Common myeloid progenitor, CD34-positive (primary cell): ENCODE results near the gene NPHP4.

Source experiments
- CTCF ChIA-PET: fragments of 350-600 bp; sonication (Branson Sonifier 250); formaldehyde crosslinking; loops from one replicate; lab custom pipeline; 2021; ENCODE audit warnings: antibody characterized with exemption; lab: Charles Lee
- POLR2A ChIA-PET: fragments of 350-600 bp; sonication (Branson Sonifier 250); formaldehyde crosslinking; loops from one replicate; lab custom pipeline; 2021; ENCODE audit warnings: antibody characterized with exemption; lab: Charles Lee
- DNase-seq, 3 donors: peaks; one replicate each; pipeline versions ENCODE4 v3.0.0 to v3.0.0-alpha.2; 2013
- H3K27ac ChIP-seq, 2 experiments: 1 replicate in 1 of 2; 2 replicates in 1 of 2; pipeline ENCODE4 v1.7.0; 2013; ENCODE audit warnings: inconsistent platforms in 2 of 2, low read length in 2 of 2, mild to moderate bottlenecking in 2 of 2, low read depth in 1 of 2, moderate library complexity in 1 of 2; ENCODE audit not compliant: severe bottlenecking in 2 of 2, insufficient read depth in 1 of 2, poor library complexity in 1 of 2
- H3K27me3 ChIP-seq, 5 experiments: replicated peaks in 2 of 5; 1 replicate in 3 of 5; 2 replicates in 2 of 5; pipeline versions ENCODE4 v1.6.1 to v1.7.0; 2013; ENCODE audit warnings: low read length in 4 of 5, mild to moderate bottlenecking in 2 of 5, moderate library complexity in 2 of 5, inconsistent platforms in 1 of 5; ENCODE audit not compliant: insufficient read depth in 5 of 5, control insufficient read depth in 4 of 5
- H3K36me3 ChIP-seq, 4 experiments: 1 replicate in 2 of 4; 2 replicates in 2 of 4; pipeline versions ENCODE4 v1.6.1 to v1.7.0; 2013; ENCODE audit warnings: low read length in 3 of 4, control low read depth in 1 of 4, mild to moderate bottlenecking in 1 of 4; ENCODE audit not compliant: control insufficient read depth in 4 of 4, insufficient read depth in 4 of 4
- H3K4me1 ChIP-seq, 4 experiments: 1 replicate in 3 of 4; 2 replicates in 1 of 4; pipeline versions ENCODE4 v1.6.1 to v1.7.1; 2013; ENCODE audit warnings: low read length in 3 of 4, mild to moderate bottlenecking in 3 of 4, control low read depth in 1 of 4, inconsistent platforms in 1 of 4, moderate library complexity in 1 of 4; ENCODE audit not compliant: control insufficient read depth in 4 of 4, insufficient read depth in 4 of 4; ENCODE audit errors: control extremely low read depth in 1 of 4
- H3K4me3 ChIP-seq, 7 experiments: 1 replicate in 4 of 7; 2 replicates in 3 of 7; pipeline versions ENCODE4 v1.5.1 to v1.7.0; 2013; ENCODE audit warnings: mild to moderate bottlenecking in 7 of 7, low read length in 6 of 7, moderate library complexity in 6 of 7, inconsistent platforms in 2 of 7, low read depth in 2 of 7, control low read depth in 1 of 7; ENCODE audit not compliant: insufficient read depth in 4 of 7, control insufficient read depth in 1 of 7; ENCODE audit errors: extremely low read depth in 1 of 7
- H3K9me3 ChIP-seq, 5 experiments: 1 replicate in 4 of 5; 2 replicates in 1 of 5; pipeline versions ENCODE4 v1.6.1 to v1.7.1; 2013; ENCODE audit warnings: low read length in 4 of 5, mild to moderate bottlenecking in 2 of 5, inconsistent platforms in 1 of 5, low read depth in 1 of 5, moderate library complexity in 1 of 5; ENCODE audit not compliant: control insufficient read depth in 4 of 5, insufficient read depth in 2 of 5; ENCODE audit errors: control extremely low read depth in 1 of 5
- WGBS: methylation state at CpG from one replicate; pipeline ENCODE4 v1.1.5; 2013; ENCODE audit not compliant: insufficient coverage; 5-methylcytosine and 5-hydroxymethylcytosine counted together

The NPHP4 gene

DNA sequence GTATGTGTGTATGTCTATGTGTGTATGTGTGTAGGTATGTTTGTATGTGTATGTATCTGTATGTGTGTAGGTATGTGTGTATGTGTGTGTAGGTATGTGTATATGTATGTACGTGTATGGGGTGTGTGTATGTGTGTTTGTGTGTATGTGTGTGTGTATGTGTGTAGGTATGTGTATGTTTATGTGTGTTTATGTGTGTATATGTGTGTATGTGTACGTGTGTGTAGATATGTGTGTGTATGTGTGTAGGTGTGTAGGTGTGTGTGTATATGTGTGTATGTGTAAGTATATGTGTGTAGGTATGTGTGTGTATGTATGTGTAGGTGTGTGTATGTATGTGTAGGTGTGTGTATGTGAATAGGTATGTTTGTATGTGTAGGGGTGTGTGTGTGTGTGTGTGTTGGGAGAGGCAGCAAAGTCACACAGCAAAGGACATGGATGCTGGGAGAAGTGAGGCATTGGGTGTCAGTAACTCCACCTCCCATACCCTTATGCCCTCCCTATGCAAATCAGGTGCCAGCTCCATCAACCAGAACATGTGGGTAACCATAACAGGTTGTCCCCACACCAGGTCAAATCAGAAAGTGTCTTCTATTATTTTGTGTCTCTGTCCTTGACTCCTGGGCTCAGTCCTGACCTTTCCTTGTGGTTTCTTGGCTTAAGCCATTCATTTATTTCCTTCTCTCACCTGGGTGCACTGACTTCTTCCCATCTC lies 38.5 kb upstream of the NPHP4 start:
- Histone ChIP-seq H3K27me3 (no peaks in the 10 kb centered on the region), H3K27ac (peak overlapping the region in 1 of 2 experiments; percentile 50), H3K4me3 (peak overlapping the region in 1 of 7 experiments; percentile 48), H3K4me1 (peaks cover 9 to 78% (median 74%) of the 10 kb centered on the region in 4 experiments), H3K36me3 (peaks cover 0 to 53% (median 19%) of the 10 kb centered on the region in 4 experiments), H3K9me3 (no peaks in the 10 kb centered on the region)
- ChIA-PET CTCF (no interaction called here), POLR2A (interaction anchor here (0.6 kb wide), 1 partner anchor 46 kb away, joined by 3 read pairs; no protein-coding TSS in a partner anchor)
- peak in 1 of 3 donors; percentile 19 for DNase-seq
- WGBS, result 83% methylated on average over 2 of the region's 2 CpGs

DNA sequence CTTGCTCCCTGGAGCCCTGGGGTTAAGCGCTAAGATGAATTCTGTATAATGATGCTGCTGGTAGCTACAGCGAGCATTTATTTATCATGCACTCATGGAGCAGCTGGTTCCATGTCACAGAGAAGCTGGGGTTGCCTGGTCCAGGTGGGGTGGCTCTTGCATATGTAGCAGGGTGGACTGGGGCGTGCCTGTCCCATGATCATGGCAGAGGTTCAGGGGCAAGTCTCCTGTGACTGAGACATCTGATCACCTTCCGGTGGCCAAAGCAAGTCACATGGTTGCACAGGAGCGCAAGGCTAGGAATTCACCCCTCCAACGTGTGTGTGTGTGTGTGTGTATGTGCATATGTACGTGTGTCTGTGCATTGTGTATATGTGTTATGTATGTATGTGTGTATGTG lies 37.9 kb upstream of the NPHP4 start:
- ChIA-PET POLR2A (interaction anchor here (0.6 kb wide), 1 partner anchor 46 kb away, joined by 3 read pairs; no protein-coding TSS in a partner anchor), CTCF (interaction anchor here (1.0 kb wide), 1 partner anchor 48 kb away, joined by 3 read pairs; no protein-coding TSS in a partner anchor)
- Histone ChIP-seq H3K4me1 (peaks cover 9 to 84% (median 80%) of the 10 kb centered on the region in 4 experiments), H3K27me3 (no peaks in the 10 kb centered on the region), H3K36me3 (peaks cover 0 to 47% (median 17%) of the 10 kb centered on the region in 4 experiments), H3K9me3 (no peaks in the 10 kb centered on the region), H3K27ac (peak overlapping the region; percentile 50 to 93), H3K4me3 (peak overlapping the region in 2 of 7 experiments; percentile 4 to 48)
- peak in 1 of 3 donors; percentile 17 for DNase-seq
- 85% methylated on average over 6 of the region's 7 CpGs for WGBS

DNA sequence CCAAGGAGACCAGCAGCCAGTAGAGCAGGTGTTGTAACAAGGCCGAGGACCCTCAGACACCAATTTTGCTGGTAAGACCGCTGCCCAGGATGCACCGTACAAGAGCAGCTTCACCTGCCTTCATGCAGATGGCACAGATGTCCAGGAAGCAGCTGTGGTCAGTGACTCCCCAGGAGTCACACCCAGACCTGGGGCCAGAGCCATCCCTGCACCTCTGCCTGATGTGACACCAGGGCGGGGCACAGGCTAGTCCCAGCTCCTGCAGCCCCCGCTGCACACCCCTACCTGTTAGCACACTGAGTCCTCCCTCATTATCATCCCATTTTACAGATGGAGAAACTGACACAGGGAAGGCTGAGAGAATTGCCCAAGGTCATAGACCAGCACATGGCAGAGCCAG lies 37.1 kb upstream of the NPHP4 start:
- POLR2A ChIA-PET, result no interaction called here
- peak in 1 of 3 donors; percentile 31 for DNase-seq
- Histone ChIP-seq H3K4me1 (peaks cover 9 to 88% (median 78%) of the 10 kb centered on the region in 4 experiments), H3K9me3 (no peaks in the 10 kb centered on the region), H3K27me3 (no peaks in the 10 kb centered on the region), H3K27ac (peak overlapping the region; percentile 93), H3K36me3 (peaks cover 0 to 39% (median 13%) of the 10 kb centered on the region in 4 experiments), H3K4me3 (peak overlapping the region in 1 of 7 experiments; percentile 3)
- 89% methylated on average over 3 of the region's 5 CpGs for WGBS
- CTCF ChIA-PET, result interaction anchor here (1.0 to 1.1 kb wide), 2 partner anchors 8 to 49 kb away, joined by 3 read pairs; no protein-coding TSS in a partner anchor

DNA sequence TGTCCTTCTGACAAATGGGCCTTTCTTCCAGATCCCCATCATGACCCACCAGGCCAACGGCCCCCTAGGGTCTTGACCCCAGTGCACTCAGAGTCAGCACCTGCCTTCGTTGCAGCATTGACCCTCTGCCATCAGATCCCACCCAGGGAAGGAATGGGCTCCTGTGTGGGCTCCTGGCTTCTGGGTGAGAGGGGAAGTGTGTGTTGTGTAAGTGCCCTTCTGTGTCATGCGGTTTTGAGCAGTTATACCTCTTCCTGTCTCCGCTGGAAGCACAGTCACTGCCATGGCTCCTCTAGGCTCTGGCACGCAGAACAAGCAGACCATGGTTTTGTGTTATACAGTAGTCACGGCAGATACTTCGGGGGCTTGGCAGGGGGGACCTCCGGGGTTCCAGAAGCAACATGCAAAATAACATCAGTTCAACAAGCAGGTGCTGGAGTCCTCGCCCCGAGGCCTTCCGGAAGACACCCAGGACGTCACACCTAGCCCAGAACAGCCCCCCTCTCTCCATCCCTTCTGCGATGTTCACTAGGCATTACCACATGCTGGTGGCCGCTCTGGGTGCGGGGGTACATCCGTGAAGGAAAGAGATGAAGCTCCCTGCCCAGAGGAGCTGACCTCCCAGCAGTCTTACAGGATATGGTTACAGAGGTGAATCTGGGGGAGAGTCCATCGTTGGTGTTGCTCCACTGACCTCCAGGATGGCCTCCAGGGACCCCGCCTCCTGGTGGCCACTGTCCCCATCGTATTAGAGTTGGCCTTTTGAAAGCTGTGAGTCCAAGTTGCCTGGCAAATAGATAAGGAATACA lies 36.0 kb upstream of the NPHP4 start:
- Histone ChIP-seq H3K9me3 (no peaks in the 10 kb centered on the region), H3K36me3 (peaks cover 0 to 28% (median 6%) of the 10 kb centered on the region in 4 experiments), H3K27me3 (no peaks in the 10 kb centered on the region), H3K4me1 (peaks cover 9 to 81% (median 71%) of the 10 kb centered on the region in 4 experiments), H3K4me3 (peak overlapping the region in 6 of 7 experiments; percentile 44 to 90 (median 68)), H3K27ac (peak overlapping the region; percentile 93)
- DNase-seq, result peak; percentile 89 to 98 (median 97)
- POLR2A ChIA-PET, result no interaction called here
- CTCF ChIA-PET, result interaction anchor here (0.6 to 1.3 kb wide), 4 partner anchors 9 to 53 kb away, joined by 3 to 5 read pairs (median 3); partner anchors contain the start of gene NPHP4
- WGBS, result 11% methylated on average over 15 of the region's 19 CpGs

DNA sequence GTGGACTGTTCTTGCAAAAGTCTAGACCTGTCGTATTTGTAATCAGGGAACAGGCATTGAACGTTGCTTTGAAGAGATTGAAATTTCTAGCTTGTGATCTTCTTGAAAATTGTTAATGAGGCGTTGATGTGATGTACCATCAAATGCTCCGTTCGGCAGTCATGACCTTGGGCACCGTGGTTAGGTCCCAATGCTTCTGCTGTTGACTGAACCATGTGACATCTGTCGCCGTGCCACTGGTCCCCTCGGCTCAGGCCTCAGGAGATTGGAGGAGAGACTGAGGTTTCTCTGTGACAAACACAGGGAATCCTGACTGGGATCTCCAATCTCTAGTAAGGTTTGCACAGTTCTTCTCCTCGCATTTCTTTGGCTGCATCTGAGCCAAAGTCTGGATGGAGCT lies 35.4 kb upstream of the NPHP4 start:
- Histone ChIP-seq H3K9me3 (no peaks in the 10 kb centered on the region), H3K4me1 (peaks cover 9 to 76% (median 67%) of the 10 kb centered on the region in 4 experiments), H3K27ac (peak overlapping the region; percentile 93), H3K27me3 (no peaks in the 10 kb centered on the region), H3K36me3 (peaks cover 0 to 22% (median 5%) of the 10 kb centered on the region in 4 experiments), H3K4me3 (peak overlapping the region in 6 of 7 experiments; percentile 44 to 90 (median 68))
- ChIA-PET POLR2A (interaction anchor here (1.0 kb wide), 1 partner anchor 35 kb away, joined by 4 read pairs; the partner anchor contains the start of gene NPHP4), CTCF (interaction anchor here (1.3 kb wide), 2 partner anchors 12 to 35 kb away, joined by 3 to 5 read pairs; partner anchors contain the start of gene NPHP4)
- DNase-seq, result no peak
- 5% methylated on average over 10 of the region's 10 CpGs for WGBS

DNA sequence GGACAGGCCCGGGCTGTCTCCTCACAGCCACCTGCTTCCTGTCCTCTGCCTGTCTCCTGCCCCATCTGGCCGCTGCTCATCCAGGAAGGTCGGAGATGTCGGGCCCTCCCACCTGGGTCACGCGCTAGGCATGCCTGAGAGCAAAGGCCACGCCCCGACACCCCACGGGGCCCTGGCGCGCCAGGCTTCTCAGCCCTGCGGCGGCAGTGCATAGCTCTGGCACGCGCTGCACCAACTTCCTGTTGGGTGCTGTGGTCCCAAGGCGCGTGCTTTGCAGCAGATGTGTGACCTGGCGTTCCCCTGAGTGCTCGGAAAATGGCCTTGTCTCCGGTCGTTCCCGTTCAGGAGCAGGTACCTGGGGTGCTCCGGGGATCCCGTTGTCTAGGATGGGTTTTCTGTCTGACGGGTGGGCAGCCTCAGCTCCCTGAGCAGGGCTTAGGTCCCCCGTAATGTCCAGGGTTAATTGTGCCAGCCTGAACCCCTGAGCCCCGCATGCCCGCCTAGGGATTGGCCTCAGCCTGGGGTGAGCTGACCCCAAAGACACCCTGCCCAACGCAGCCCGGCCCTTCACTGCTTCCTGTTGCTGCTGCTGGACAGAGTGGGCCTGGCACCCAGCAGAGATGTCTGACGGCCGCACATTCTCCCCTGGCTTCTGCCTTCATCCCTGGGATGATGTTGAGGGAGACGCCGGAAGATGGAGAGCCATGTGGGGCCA lies 34.0 kb upstream of the NPHP4 start:
- Histone ChIP-seq H3K27me3 (no peaks in the 10 kb centered on the region), H3K9me3 (no peaks in the 10 kb centered on the region), H3K4me3 (peak overlapping the region in 6 of 7 experiments; percentile 35 to 90 (median 68)), H3K27ac (peak overlapping the region; percentile 93), H3K4me1 (peaks cover 9 to 63% (median 62%) of the 10 kb centered on the region in 4 experiments), H3K36me3 (peaks cover 0 to 18% (median 5%) of the 10 kb centered on the region in 4 experiments)
- ChIA-PET POLR2A (interaction anchor here (0.8 to 1.6 kb wide), 4 partner anchors 11 to 88 kb away, joined by 3 to 6 read pairs (median 6); no protein-coding TSS in a partner anchor), CTCF (interaction anchor here (1.0 to 3.3 kb wide), 5 partner anchors 9 to 33 kb away, joined by 3 to 20 read pairs (median 6); partner anchors contain the start of gene NPHP4)
- peak; percentile 93 to 99 (median 97) for DNase-seq
- under 1% methylated on average over 34 of the region's 34 CpGs for WGBS
